Dendritic cell treated with granulocyte-macrophage colony-stimulating factor and Interleukin-4, amounts not matched to agents 40 ng/mL and 50 ng/mL, for 4 days (primary cell): ENCODE results near the gene RASGRF1.
"Not testable (repeated sequence)": the region's sequence is repeated elsewhere in the genome, so short reads cannot be mapped to it uniquely, and the experiment has no call there.

Experiments used
- H3K27ac Mint-ChIP-seq: one replicate; pipeline ENCODE4 v1.8.0; 2022; ENCODE audit warnings: mild to moderate bottlenecking, mixed read lengths
- H3K27me3 Mint-ChIP-seq: one replicate; pipeline ENCODE4 v1.8.0; 2022; ENCODE audit warnings: mild to moderate bottlenecking, mixed read lengths
- H3K36me3 Mint-ChIP-seq: one replicate; pipeline ENCODE4 v1.8.0; 2022; ENCODE audit warnings: low read depth, mixed read lengths
- H3K4me1 Mint-ChIP-seq: one replicate; pipeline ENCODE4 v1.8.0; 2022; ENCODE audit warnings: low read depth, mixed read lengths
- H3K4me3 Mint-ChIP-seq: one replicate; pipeline ENCODE4 v1.8.0; 2022; ENCODE audit warnings: mild to moderate bottlenecking, moderate library complexity, mixed read lengths
- H3K9me3 Mint-ChIP-seq: one replicate; pipeline ENCODE4 v1.8.0; 2022; ENCODE audit warnings: mixed read lengths
- intact Hi-C: fragments of 100-400 bp; cut with micrococcal nuclease; formaldehyde crosslinking; loops from one replicate; pipeline ENCODE4 v1.15.0; 2022

Gene RASGRF1

DNA sequence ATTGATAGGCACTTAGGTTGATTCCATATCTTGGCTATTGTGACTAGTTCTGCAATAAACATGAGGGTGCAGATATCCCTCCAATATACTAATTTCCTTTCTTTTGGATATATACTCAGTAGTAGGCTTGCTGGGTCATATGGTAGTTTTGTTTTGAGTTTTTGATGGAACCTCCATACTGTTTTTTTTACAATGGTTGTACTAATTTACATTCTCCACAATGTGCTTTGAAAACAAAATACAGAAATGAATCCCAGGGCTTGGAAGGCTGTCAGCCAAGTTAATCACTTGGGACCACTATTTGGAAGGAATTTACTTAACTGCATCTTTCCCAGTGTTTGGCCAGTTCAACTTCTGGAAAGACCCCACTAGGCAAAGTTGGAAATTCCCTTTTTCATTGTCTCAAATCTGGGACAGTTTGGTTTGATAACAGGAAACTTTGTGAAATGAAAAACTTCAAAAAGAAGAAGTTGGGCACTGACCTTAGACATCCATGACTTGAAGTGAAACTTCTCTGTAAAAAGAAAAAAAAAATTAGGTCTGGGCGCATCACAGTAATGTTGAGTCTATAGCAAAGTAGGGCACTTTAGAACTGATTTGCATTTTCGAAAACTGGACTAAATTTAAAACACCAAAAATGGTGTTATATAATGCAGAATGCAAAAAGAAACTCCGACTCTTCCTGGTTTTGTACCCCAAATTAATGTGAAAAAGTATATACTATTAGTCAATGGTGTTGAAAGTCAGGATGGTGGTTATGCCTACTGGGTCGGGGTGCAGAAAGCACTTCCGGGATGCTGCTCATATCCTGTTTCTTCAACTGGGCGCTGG, 151.7 kb downstream of the RASGRF1 start:
- peak overlapping the region; percentile 57 for H3K4me3 Mint-ChIP-seq
- peaks cover 56% of the 10 kb centered on the region for H3K4me1 Mint-ChIP-seq
- peaks cover 94% of the 10 kb centered on the region for H3K36me3 Mint-ChIP-seq
- H3K27me3 Mint-ChIP-seq = no peaks in the 10 kb centered on the region
- no peaks in the 10 kb centered on the region for H3K9me3 Mint-ChIP-seq
- peak overlapping the region; percentile 99 for H3K27ac Mint-ChIP-seq
- intact Hi-C loops = loop anchor here (5.0 kb wide), 2 partner anchors 38 to 63 kb away; no protein-coding TSS in a partner anchor

DNA sequence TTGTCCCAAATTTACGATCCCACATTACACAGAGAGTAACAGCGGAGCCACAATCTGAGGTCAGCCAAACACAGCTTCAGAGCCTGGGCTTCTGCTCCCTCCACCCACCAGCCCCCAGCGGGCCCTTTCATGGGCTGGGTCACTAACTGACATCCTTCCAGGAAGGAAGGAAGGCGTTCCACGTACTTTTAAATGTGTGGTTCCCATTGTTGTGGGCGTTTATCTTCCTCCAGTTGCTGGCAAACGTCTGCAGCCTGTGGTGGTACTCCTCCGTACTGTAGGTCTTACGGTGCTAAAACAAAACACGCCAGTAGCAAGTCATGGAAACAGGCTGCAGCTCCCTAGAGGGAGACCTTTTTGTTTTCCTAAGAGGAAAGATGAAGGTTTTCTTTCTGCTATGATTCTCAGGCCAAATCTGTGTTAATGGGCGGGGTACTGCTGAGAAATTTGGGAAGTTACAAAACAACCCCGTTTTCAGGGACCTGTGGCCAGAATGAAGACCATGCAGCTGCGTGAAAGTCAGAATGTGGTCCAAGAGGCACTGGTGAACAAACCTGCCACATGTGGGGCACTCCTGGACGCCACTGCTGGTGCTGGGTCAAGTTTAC, 153.3 kb downstream of the RASGRF1 start:
- Mint-ChIP-seq H3K4me3 (peak overlapping the region; percentile 55), H3K27me3 (no peaks in the 10 kb centered on the region), H3K27ac (peak overlapping the region; percentile 99), H3K36me3 (peaks cover 94% of the 10 kb centered on the region), H3K9me3 (no peaks in the 10 kb centered on the region), H3K4me1 (peaks cover 62% of the 10 kb centered on the region)
- intact Hi-C loops = loop anchor here (5.0 kb wide), 2 partner anchors 40 to 65 kb away; no protein-coding TSS in a partner anchor

DNA sequence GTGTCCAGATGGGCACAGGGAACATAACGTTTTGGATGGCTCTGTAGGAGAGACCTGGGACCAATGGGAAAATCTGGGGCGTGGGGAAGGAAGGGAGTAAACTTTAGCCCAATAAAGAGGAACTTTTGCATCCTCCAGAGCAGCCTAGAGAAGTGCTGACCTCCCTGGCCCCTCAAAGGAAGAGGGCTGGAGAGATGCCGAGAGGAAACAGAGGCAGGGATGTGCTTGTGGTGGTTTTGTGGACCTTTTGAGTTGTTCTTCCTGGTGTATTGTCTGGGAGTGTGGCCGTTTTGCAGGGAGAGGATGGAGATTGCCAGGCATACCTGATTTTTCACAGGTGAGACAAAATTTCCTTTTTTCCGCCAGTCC, 155.9 kb downstream of the RASGRF1 start:
- Mint-ChIP-seq H3K27me3 (no peaks in the 10 kb centered on the region), H3K27ac (peak overlapping the region; percentile 37), H3K36me3 (peaks cover 95% of the 10 kb centered on the region), H3K4me3 (peak overlapping the region; percentile 35), H3K9me3 (no peaks in the 10 kb centered on the region), H3K4me1 (peaks cover 86% of the 10 kb centered on the region)
- intact Hi-C loops = loop anchor here (5.0 kb wide), 2 partner anchors 43 to 68 kb away; no protein-coding TSS in a partner anchor

DNA sequence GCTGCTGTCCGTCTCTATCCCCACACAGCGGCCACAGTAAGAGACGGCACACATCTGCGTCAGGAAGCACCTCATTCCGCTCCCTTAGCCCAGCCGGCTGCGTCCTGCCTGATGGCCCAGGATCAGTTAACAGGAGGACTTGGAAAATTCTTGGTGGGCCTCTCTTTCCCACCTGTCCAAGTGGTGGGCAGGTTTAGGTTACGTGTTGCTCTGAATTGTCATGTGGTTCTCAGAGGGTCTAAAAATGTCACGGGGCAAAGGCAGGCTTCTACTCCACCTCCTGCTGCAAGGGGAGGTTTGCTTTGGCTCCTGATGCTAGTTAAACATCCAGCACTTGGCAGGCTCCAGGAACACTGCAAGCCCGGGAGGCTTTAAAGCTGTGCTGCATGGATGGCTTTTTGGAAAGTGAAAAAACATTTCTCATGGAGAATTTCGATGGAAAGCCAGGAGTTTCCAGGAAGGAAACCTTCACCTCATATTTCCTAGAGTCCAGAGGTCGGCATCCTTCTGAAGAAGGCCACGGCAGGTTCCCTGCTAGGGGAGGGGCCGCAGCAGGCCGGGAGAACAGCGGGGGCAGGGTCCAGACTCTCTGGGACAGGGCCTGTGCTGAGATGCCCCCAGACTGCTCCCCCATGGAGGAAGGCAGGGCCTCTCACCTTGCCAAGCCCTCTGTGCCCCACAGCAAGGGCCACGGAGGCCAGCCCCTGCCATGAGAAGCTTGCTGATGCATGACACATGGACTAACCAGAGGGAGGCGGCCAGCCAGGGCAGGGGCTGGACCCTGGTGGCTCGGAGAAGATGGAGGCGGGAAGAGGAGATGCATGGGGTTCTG, 156.5 kb downstream of the RASGRF1 start:
- intact Hi-C loops = no loop called here
- H3K9me3 Mint-ChIP-seq = no peaks in the 10 kb centered on the region

DNA sequence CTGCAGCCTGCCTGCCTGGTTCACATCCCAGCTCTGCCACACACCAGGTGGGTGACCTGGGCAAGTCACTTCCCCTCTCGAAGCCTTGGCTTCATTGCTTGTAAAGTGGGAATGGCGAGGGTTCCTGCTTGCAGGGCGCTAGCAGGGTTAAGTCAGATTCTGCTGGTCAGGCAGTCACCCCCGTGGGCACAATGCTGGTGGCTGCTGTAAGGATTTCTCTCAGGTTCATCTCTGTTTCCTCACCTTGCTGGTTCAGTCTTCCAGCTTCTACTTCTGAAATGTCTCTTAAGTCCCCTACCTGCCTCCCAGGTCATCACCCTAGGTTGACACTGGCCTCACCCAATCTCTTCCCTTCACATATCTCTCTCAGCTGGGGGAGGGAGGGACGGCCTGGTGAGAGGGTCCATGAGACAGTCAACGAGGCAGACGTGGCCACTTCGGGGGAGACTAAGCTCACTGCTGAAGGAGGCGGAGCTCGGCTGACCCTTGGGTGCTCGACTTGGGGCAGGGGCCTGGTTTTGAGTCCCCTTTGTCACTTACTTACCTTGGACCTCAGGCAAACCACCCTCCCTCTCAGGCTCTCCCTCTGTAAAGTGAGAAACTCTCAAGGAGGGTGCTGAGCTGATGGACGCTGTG, 157.3 kb downstream of the RASGRF1 start:
- Mint-ChIP-seq H3K4me3 (no peak overlapping the region), H3K27ac (peak overlapping the region; percentile 71), H3K9me3 (no peaks in the 10 kb centered on the region), H3K27me3 (no peaks in the 10 kb centered on the region), H3K36me3 (peaks cover 100% of the 10 kb centered on the region), H3K4me1 (peaks cover 86% of the 10 kb centered on the region)
- intact Hi-C loops = no loop called here

More for the DNA sequence above, 156.5 kb downstream of the RASGRF1 start:
- Mint-ChIP-seq H3K4me1 (peaks cover 86% of the 10 kb centered on the region), H3K27ac (peak overlapping the region; percentile 71), H3K4me3 (peak overlapping the region; percentile 35), H3K27me3 (no peaks in the 10 kb centered on the region), H3K36me3 (peaks cover 99% of the 10 kb centered on the region)

DNA sequence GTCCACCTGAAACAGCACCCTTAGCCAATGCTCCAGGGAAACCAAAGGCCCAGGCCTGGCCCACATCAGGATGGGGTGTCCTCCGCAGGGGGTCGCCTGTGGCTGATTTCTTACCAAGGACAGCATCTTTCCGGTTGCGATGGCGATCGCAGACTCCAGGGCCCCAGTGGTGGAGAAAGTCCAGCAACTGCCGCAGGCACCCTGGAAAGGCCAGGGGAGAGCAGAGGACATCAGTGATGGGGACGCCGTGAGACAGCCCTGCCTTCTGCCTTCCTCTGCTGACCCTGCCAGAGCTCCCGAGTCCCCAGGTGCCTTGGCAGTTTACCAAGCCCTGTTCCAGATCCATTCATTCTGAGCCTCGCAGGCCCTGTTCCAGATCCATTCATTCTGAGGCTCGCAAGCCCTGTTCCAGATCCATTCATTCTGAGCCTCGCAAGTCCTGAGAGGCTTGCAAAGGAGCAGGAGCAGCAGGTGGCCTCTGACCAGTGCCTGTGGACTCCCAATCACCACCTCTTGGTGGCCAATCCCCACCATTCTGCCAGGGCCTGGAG, 158.2 kb downstream of the RASGRF1 start:
- no peak overlapping the region for H3K4me3 Mint-ChIP-seq
- H3K36me3 Mint-ChIP-seq = peaks cover 100% of the 10 kb centered on the region
- H3K27me3 Mint-ChIP-seq = no peaks in the 10 kb centered on the region
- intact Hi-C loops = no loop called here
- H3K27ac Mint-ChIP-seq = peak overlapping the region; percentile 71
- H3K9me3 Mint-ChIP-seq = no peaks in the 10 kb centered on the region
- peaks cover 87% of the 10 kb centered on the region for H3K4me1 Mint-ChIP-seq

DNA sequence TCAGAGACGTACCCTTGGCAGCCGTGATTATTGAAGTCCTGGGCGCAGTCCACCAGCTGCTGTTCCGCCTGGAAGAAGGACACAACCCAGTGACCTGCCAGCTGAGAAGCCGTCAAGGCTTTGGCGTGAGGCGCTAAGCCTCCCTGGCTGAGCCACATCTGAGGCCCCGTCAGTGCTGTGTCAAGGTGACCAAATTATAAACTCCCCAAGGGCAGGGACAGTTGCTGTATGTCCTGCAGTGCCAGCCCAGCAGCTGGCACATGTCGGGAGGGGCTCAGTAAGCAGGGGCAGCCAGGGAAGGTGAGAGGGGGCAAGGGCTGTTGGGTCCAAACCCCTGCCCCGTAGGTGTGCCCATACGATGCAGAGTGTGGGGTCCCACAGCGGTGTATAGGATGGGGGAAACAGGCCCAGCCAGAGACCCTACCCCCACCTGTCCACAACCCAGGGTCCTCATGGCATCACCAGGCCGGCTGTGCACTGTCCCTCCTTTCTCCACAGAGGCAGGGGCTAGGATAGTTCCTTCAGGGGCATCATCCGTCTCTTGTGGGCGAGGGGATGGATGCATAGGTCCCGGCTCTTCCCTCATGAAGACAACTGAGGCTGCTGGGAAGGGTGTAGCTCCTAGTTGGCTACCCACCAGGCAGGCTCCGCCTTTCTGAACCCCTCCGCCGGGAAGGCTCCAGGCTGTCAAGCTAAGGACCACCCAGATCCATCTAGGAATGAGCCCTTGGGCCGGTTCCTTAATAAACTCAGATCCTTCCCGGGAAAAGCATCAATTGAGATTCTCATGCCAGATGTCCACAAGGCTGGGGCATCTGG, 158.9 kb downstream of the RASGRF1 start:
- Mint-ChIP-seq H3K36me3 (peaks cover 100% of the 10 kb centered on the region), H3K27me3 (no peaks in the 10 kb centered on the region), H3K4me1 (peaks cover 87% of the 10 kb centered on the region), H3K4me3 (no peak overlapping the region), H3K27ac (peak overlapping the region; percentile 79), H3K9me3 (no peaks in the 10 kb centered on the region)
- intact Hi-C loops = no loop called here

DNA sequence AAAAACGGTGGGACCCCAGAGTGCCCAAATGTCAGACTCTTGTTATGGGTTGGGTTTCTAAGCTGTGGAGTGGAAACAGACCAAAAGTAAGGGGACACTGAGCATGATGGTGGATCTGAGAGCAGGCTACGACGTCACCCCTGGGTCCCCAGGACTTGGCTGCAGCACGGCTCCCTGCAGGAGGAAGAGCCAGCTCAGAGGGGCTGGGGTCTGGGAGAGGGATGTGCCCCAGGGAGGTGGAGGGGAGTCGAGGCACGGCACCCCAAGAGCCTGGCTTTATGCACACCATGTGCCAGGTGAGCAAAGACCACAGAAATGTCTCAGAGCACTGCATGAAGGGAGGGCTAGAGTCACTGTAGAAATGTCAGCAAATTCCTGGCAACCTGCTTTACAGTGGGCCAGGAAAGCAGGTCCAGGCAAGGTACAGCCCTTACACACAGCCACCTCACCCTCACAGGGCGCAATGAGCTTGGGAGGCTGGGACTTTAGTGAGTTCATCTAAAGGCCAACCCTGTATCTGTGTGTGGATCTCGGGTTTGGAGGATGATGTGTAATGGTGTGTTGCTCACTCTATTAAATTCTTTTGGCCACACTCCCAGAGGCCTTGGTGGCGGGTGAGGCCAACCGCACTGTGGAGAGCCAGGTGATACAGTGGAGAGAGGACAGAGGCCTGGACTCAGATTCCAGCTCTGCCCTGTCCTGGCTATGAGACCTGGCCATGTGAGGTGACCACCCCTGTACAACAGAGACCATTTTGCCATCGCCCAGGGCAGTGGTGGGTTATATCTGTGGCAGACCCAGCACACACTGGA, 159.8 kb downstream of the RASGRF1 start:
- Mint-ChIP-seq H3K9me3 (no peaks in the 10 kb centered on the region), H3K36me3 (peaks cover 100% of the 10 kb centered on the region), H3K4me1 (peaks cover 83% of the 10 kb centered on the region), H3K4me3 (no peak overlapping the region), H3K27ac (peak overlapping the region; percentile 79), H3K27me3 (no peaks in the 10 kb centered on the region)
- intact Hi-C loops = no loop called here

DNA sequence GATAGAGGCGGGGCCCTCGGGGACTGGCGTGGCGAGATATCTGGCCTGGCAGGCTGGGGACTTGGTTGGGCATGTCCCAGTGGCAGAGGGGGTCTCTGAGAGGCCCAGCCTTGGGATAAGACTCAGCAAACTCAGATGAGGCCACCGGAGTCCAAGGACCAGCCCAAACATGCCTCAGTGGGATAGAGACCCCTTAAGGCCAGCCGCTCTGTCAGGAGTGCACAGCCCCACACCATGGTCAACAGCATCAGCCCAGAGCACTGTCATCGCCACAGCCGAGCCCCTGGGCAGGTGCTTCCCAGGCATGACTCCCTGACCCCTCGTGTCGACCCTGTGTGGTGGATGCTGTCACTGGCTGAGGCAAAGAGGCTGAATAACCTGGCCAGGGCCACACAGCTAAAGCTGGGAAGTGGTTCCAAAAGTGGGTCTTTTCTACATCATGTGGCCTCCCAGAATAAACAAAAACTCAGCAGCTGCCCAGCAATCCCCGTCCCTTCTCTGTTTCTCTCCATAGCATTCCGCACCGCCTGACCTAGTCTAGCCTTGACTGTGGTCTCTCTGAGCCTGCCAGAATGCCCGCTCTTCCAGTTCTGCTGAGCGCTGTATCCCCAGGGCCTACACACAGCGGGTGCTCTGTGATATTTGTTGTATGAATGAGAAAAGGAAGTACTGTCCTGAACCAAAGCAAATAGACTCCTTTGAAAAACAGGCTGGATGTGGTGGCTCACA, 160.9 kb downstream of the RASGRF1 start:
- Mint-ChIP-seq H3K4me1 (peaks cover 90% of the 10 kb centered on the region), H3K9me3 (no peaks in the 10 kb centered on the region), H3K4me3 (no peak overlapping the region), H3K27me3 (no peaks in the 10 kb centered on the region), H3K27ac (peak overlapping the region; percentile 79), H3K36me3 (peaks cover 100% of the 10 kb centered on the region)
- intact Hi-C loops = no loop called here

DNA sequence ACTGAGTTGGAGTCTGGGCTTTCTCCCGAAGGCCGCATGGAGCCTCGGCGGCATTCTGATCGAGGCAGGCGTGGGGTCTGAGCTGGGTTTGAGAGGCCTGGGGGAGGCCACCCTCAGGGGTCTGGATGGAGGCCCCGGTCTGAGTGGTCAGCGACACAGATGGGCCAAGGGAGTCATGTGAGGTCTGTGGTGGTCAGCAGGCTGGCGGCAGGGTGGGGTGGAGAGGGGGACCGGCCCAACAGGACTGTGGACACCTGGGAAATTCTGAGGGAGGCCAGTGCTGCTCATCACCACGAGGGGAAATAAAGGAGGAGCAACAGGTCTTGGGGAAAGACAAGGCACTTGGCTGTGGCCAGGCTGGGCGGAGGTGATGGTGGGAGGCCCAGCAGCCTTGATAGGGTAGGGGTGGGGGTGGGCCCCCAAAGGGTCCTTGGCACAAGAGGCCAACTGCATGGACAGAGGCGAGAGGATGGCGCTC, 161.9 kb downstream of the RASGRF1 start:
- Mint-ChIP-seq H3K9me3 (no peaks in the 10 kb centered on the region), H3K36me3 (peaks cover 100% of the 10 kb centered on the region), H3K27me3 (no peaks in the 10 kb centered on the region), H3K27ac (peak overlapping the region; percentile 79), H3K4me3 (no peak overlapping the region), H3K4me1 (peaks cover 94% of the 10 kb centered on the region)
- intact Hi-C loops = no loop called here

DNA sequence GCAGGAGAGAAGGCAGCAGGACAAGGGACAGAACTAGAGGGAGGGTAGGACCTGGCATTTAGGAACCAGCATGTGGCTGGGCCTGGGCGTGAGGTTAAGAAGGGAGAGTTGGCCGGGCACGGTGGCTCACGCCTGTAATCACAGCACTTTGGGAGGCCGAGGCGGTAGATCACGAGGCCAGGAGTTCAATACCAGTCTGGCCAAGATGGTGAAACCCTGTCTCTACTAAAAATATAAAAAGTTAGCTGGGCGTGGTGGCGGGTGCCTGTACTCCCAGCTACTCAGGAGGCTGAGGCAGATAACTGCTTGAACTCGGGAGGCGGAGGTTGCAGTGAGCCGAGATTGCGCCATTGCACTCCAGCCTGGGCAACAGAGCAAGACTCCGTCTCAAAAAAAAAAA, 162.4 kb downstream of the RASGRF1 start:
- H3K9me3 Mint-ChIP-seq, intact Hi-C loops, H3K4me3 Mint-ChIP-seq, H3K27me3 Mint-ChIP-seq: not testable (repeated sequence)
- peaks cover 94% of the 10 kb centered on the region for H3K4me1 Mint-ChIP-seq
- peak overlapping the region; percentile 79 for H3K27ac Mint-ChIP-seq
- peaks cover 100% of the 10 kb centered on the region for H3K36me3 Mint-ChIP-seq
